ENCODE measurements around the gene SLC2A8. TPM values are rescaled to one million over a fixed set of nuclear protein-coding genes. Genes with fewer than 3 reads are reported as not detected.

SLC2A8 gene
- polyA plus RNA-seq, 3 donors: 15.0 to 25.0 (median 19.2) TPM

- no peak for DNase-seq (ENCODE audit: extremely low read depth in 1 of 11, low read depth in 9 of 11, low spot score in 4 of 11)
Observed at GRCh38 chr9:127421057-127421456, 24.1 kb downstream of the SLC2A8 start.

GRCh38 chr9:127422133-127422782 is 25.3 kb downstream of the SLC2A8 start:
- no peak for DNase-seq (ENCODE audit: extremely low read depth in 1 of 11, low read depth in 9 of 11, low spot score in 4 of 11)

- no peak for DNase-seq (ENCODE audit: extremely low read depth in 1 of 11, low read depth in 9 of 11, low spot score in 4 of 11)
Observed at GRCh38 chr9:127422787-127423186, 25.8 kb downstream of the SLC2A8 start.

- DNase-seq (ENCODE audit: extremely low read depth in 1 of 11, low read depth in 9 of 11, low spot score in 4 of 11): peak in 2 of 11 donors; percentile 10 to 19
Observed at GRCh38 chr9:127423476-127423933, 26.5 kb downstream of the SLC2A8 start.

GRCh38 chr9:127423934-127424675 is 27.1 kb downstream of the SLC2A8 start, which contains the start of gene ZNF79:
TSS of gene ZNF79 (plus strand) at chr9:127424382. CDS start at chr9:127424788, 406 bp downstream.
- DNase-seq (ENCODE audit: extremely low read depth in 1 of 11, low read depth in 9 of 11, low spot score in 4 of 11): peak; percentile 84 to 96 (median 89)

GRCh38 chr9:127424676-127424999 is 27.7 kb downstream of the SLC2A8 start:
- DNase-seq (ENCODE audit: extremely low read depth in 1 of 11, low read depth in 9 of 11, low spot score in 4 of 11): peak in 2 of 11 donors; percentile 4 to 12

GRCh38 chr9:127426756-127427155 is 29.8 kb downstream of the SLC2A8 start:
- DNase-seq (ENCODE audit: extremely low read depth in 1 of 11, low read depth in 9 of 11, low spot score in 4 of 11): no peak

GRCh38 chr9:127428348-127428747 is 31.4 kb downstream of the SLC2A8 start:
- no peak for DNase-seq (ENCODE audit: extremely low read depth in 1 of 11, low read depth in 9 of 11, low spot score in 4 of 11)

- no peak for DNase-seq (ENCODE audit: extremely low read depth in 1 of 11, low read depth in 9 of 11, low spot score in 4 of 11)
Observed at GRCh38 chr9:127430415-127430814, 33.4 kb downstream of the SLC2A8 start.

- no peak for DNase-seq (ENCODE audit: extremely low read depth in 1 of 11, low read depth in 9 of 11, low spot score in 4 of 11)
Observed at GRCh38 chr9:127437497-127438264, 40.7 kb downstream of the SLC2A8 start.

GRCh38 chr9:127438394-127438793 is 41.4 kb downstream of the SLC2A8 start:
- no peak for DNase-seq (ENCODE audit: extremely low read depth in 1 of 11, low read depth in 9 of 11, low spot score in 4 of 11)

- no peak for DNase-seq (ENCODE audit: extremely low read depth in 1 of 11, low read depth in 9 of 11, low spot score in 4 of 11)
Observed at GRCh38 chr9:127444283-127444920, 47.4 kb downstream of the SLC2A8 start.

- no peak for DNase-seq (ENCODE audit: extremely low read depth in 1 of 11, low read depth in 9 of 11, low spot score in 4 of 11)
Observed at GRCh38 chr9:127444921-127445850, 48.2 kb downstream of the SLC2A8 start.

- no peak for DNase-seq (ENCODE audit: extremely low read depth in 1 of 11, low read depth in 9 of 11, low spot score in 4 of 11)
Observed at GRCh38 chr9:127445851-127446712, 49.1 kb downstream of the SLC2A8 start.

GRCh38 chr9:127446713-127447415 is 49.9 kb downstream of the SLC2A8 start:
- DNase-seq (ENCODE audit: extremely low read depth in 1 of 11, low read depth in 9 of 11, low spot score in 4 of 11): no peak

GRCh38 chr9:127447416-127448111 is 50.6 kb downstream of the SLC2A8 start:
- no peak for DNase-seq (ENCODE audit: extremely low read depth in 1 of 11, low read depth in 9 of 11, low spot score in 4 of 11)

All from renal cortex interstitium (tissue), 11 donors.